Stimulated activated CD8-positive, alpha-beta memory T cell treated with anti-CD3 and anti-CD28 coated beads, Interleukin-15, amount 100 ng/mL, for 24 hours (primary cell): Measurements from ENCODE around the gene DSG2.
"Not testable (repeated sequence)": the region's sequence is repeated elsewhere in the genome, so short reads cannot be mapped to it uniquely, and the experiment has no call there.

Experiments
- DNase-seq: peaks from one replicate; pipeline ENCODE4 v3.0.0-alpha.2; 2020; ENCODE audit warnings: low read depth

Gene DSG2

DNA sequence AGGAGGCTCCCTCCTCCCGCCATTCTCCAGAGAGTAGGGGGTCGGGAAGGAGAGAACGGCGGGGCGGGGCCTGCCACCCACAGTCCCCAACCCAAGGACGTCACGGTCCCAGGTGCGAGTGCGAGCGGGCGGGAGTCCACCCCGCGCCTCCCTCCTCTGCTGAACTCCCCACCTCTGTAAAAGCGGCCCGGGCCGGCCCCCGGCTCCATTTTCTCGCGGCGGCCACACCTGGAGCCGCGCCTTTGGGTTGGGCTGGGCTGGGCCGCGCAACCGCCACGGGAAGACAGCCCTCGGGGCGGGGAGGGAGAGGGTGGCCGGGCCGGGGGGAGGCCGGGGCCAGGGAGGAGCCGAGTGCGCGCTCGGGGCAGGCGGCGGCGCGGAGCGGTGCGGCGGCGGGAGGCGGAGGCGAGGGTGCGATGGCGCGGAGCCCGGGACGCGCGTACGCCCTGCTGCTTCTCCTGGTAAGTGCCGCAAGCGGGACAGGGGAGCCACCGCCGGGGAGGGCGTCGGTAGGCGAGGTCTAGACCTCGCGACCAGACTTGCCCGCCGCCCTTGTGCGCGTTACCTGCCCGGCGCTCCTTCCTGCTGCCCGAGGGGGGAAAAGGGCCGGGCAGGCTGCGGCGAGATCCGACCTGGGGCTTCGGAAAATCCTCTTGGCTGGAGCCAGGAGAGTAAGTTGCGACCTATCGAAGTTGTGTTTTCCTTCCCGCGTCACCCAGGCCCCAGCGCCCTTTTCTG, at the start of gene DSG2:
Gene DSG2, plus strand, starts transcription at position 342 of the 738 bp plus-strand sequence. Its CDS starts 75 bp downstream, at position 417.
- no peak for DNase-seq

DNA sequence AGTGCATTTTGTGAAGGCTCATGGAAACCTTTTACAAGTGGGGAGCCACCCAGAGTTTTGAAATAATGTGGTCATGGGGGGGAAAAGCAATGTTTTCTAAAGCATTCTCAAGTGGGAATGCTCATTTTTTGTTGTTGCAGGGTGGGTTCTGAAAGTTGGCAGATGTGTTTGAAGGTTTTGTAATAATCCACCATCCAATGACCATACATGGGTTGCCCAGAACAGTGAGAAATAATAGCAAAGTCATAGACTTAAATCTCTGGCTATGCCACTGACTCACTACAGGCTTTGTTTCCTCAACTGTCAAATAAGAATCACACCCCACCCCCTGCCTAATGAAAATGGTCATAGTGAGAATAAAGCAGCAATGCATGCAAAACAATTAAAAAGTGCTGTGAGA, 47.6 kb upstream of the DSG2 start:
- DNase-seq, result no peak

DNA sequence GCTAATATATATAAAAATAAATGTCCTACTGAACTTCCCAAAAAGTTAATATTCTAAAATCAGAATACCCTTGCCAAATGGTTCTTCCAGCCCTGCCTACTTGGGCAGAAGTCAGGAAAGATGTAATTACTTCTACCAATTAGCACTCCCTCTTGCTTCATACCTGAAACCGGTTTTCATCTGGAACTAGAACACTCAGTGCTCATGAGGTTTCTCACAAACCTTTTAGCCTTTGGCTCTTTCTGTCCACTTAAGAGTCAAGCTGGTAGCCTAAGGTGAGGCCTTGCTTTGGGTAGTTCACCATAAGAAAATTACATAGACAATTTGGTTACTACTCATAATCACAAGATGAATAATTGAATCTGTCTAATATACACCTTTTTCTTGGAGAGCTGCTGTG, 46.4 kb upstream of the DSG2 start:
- DNase-seq, result no peak

DNA sequence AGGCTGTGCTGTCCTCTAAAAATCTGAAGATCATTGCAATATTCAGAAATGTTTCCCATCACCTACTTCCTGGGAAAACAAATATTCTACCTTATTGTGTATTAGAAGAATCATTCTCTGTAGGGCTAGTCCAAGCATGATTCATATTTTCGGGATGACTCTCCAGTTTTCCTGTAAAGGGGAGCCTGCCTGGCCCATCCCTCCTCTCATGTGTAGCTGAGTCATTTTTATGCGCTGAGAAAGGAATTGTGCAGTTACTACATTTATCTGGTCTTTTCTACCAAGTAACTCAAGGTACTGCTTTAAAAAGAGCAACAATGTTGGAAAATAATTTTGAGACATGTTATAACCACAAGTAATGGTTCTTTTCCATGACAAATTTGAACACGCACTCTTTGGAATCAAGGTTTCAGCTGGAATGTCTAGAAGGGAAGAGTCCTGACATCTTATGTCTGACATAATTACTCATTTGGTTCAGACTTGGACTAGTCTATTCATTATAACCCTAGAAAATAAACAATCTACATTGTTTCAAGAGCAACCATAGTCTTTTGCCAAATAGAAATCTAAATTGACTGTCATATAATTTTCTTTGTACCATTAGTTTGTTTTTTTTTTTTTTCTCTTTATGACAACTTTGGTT, 43.8 kb upstream of the DSG2 start:
- no peak for DNase-seq

DNA sequence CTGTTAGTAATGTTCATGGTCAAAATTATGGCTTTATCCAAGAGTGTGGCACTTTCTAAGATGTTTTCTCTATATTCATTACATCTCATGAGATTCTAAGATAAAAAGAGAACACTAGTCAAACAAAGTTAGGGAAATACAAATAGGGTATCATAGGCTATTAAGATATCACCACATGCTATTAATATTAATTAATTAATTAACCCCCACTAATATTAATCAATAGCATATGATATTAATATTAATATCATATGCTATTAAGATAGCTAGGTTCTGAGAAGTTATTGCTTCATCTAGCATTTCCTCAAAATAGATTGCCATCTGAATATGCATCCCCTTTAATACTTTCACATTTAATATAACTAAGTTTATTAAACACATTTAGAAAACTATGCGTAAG, 28.3 kb upstream of the DSG2 start:
- DNase-seq, result no peak

DNA sequence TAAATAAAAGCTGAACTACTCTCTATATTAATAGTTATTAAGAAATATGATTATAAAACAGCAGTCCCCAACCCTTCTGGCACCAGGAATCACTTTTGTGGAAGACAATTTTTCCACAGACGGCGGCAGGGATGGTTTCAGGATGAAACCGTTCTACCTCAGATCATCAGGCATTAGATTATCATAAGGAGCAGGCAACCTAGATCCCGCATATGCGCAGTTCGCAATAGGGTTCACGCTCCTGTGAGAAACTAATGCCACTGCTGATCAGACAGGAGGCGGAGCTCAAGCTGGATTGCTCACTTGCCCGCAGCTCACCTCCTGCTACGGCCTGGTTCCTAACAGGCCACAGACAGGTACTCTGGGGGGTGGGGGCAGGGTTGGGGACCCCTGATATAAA, 19.3 kb upstream of the DSG2 start:
- no peak for DNase-seq

DNA sequence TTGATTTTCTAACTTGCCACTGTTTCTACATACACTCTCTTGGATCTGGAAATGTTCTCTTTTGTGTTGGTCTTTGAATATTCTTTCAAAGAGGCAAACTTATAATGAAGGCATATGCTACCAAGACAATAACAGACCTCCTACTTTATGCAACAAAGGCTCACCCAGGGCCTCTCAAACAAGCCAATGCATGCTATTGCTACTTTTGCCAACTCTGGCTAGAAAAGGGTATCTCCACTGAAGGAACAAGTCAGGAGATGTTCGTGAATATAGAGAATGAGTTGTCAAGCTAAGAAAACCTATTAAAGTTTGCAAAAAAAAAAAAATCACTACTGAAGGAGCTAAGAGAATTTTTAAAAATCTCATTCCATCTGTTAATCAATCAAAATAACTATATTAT, 15.9 kb upstream of the DSG2 start:
- DNase-seq, result no peak

DNA sequence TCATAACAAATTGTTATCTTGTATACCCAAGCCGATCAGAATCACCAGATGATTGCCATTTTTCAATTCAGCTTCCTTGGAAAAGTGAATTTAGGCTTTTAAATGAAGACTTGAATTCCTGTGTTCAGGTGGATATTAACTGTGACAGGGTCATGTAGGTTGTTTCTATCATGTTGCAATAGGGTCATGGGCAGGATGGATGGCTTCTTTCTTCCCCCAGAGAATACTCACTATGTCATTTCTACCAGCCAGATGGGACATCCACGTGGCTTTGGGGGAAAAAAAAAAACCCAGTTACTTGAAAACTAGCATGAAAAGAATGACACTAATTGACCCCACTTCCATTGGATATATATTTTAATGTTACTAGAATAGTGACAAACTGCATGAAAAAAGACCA, 14.6 kb upstream of the DSG2 start:
- no peak for DNase-seq

DNA sequence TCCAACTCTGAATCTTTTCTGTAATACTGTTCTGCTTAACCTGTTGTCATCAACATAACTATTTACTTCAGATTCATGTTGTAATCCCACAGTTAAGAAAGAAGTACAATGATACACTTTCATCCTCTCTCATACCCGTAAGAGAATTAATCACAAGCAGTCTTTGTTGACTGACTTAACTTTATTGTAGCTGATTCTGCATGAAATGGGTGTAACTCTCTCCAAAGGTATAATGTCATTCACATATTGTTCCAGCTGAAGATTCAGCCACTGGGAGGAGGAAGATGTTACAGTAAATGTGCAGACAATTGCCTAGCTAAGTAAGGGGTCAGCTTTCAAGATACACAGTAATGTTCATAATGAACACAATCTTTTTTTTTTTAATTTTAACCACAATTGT, 13.5 kb upstream of the DSG2 start:
- DNase-seq, result no peak

DNA sequence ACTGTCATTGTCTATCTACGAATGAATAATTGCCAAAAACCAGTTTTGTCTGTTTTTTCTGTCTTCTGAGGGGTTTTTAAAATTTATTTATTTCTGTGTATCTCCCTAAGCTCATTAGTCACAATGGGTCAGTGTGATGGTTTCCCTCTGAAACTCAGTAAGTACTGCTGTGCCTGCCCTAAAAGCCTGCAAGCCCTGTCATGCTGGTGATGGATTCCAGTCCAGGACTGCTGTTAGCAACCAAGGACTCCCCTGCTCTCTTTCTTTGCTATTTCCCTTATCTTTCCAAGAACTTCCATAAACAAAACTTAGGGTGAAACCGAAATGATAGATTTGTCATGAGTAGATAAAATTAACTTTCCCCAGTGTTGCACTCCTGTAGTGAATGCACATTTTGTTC, 11.8 kb upstream of the DSG2 start:
- DNase-seq, result no peak

DNA sequence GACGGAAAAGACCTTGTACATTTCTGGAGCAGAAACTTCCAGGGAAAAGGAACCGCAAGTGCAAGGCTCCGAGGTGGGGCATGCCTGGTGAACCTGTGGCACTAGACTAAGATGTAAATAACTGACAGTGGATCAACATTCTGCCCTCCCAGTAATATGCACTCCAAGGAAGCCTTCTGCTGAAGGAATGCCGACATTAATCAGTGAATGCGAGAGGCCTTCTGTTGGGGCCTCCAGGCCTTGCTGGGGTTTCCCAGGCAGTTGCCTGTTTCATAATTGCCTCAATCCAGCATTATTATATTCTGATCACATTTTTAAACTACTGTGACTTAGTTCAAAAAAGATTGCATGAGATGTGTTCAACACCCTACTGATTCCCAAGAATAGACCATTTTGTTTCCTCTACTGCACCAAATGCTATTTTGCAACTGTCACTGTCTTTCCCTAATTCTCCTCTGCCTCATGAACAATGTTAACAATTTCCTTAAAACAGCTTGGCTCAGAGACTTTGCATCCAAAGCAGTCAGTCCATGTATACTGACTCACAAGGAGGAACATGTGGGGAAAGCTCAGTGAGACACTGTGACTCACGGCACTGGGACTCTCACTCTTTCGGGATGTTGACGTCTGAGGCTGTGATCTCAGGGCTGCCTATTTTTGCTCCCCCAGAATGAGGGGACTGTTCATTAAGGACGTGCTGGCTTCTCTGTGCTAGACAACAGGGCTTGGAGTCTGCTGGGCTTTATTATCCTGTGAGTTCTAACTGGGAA, 10.5 kb upstream of the DSG2 start:
- DNase-seq, result no peak

DNA sequence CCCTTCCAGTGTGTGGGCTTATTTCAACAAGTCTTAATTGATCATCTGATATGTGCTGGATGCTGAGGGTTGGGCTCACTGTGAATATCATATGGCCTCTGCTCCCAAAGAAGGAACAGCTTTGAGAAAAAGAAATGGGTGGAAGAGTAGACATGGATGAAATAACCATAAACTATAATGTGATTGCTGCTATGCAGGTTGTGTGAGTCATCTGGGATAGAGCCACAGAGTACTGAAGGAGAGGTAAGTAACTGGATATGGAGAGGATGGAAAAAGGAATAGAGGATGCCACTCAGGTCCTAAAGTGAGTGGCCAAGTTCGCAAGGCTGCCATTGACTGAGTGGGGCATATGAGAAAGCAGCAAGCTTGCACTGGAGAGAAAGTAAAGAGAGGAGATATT, 8.7 kb upstream of the DSG2 start:
- no peak for DNase-seq

DNA sequence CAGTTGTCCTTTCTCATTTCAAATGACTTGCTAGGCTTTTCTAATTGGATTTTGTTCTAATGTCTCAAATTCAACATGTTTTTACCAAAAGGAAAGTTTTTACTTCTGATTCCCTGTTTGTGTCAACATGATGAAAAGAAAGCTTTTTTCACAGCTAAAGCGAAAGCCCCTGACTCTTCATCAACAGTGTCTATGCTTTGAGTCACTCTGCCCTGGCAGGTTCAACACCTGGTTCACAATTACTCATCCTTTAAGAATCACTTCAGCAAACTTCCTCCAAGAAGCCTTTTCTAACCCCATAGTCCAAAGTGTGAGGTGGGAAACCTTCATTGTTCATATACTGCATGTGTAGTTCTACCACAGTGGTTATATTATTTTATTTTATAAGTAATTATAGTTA, 7.6 kb upstream of the DSG2 start:
- no peak for DNase-seq

DNA sequence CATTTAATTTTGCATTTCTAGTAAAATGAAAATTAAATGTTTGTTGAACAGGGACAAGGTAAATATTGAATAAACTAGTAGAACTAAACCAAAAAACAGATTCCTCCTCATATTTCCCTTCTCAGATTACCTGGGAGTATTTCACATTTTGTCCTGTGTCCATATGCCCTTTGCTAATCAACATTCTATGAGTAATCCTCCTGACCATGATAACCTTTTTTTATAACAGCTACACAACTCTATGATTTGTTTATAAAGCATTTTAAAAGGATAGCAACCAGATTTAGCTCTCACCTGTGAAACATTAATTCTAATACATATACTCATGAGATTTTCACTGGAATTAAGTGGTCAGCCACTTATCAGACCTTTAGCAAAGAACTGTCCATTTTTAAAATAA, 7.1 kb upstream of the DSG2 start:
- no peak for DNase-seq

DNA sequence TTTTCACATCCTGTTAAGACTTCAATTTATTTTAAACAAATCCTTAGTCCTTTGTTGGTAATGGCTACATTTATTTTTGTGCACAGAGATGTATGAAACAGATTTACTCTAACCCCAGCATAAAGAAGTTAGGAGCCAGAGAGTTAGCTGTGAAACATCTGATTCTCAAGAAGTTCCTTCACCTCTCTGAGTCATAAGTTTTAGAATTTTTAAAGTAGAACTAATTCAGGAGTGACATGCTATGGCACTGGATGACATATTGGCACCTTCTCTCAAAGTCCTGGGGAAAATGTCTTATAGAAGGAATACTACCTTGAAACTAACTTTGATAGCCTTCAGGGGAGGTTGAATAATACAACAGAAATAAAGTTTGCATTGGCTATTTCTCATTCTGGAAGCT, 6.4 kb upstream of the DSG2 start:
- no peak for DNase-seq

DNA sequence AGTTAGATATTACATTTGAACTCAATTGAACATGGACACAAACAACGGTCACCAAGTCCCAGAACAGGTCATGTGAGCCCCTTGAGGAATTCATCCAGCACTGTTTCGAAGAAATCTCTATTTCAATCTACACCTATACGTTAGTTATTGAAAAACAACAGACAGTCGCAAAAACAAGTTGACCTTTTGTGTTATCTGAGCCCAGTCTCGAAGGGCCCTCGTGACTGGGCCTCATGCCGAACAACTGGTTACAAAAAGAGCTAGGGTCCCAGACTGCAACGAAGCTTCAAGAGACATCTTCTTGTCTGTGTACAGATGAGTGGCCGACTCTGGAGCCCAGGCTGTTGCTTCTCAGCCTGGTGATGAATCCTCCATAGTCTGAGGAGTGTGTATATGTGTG, 5.3 kb upstream of the DSG2 start:
- no peak for DNase-seq

DNA sequence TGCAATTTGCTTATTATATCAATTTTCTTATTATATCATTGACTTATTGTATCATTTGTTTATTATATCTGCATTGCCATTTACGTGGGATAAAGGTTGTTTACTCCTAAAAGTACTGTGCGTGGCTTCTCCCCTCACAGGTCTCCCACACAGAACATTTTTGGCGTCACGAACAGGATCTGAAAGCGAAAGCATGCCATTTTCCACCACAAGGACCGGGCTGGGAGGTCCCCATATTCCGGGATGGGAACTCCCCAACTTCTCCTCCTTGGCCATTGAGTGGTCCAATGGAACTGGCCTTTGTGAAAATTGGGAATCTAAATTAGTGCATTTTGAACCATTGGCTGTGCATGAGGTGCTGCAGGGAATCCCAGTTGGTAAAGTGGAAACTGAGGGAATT, 4.8 kb upstream of the DSG2 start:
- no peak for DNase-seq

DNA sequence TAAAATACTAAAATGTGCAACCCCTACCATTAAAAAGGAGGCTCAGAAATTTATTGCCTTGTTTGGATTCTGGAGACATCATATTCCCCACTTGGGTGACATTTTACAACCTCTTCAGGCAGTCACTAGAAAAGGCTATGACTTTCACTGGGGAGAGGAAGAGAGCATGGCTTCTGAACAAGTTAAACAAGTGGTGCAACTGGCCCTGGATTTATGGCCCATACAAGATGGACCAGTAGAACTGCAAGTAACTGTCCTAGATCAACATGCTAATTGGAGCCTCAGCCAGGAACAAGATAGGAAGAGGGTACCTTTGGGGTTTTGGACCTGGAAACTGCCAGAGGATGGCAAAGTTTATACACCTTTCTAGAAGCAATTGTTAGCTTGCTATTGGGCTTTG, 4.0 kb upstream of the DSG2 start:
- DNase-seq, result no peak

DNA sequence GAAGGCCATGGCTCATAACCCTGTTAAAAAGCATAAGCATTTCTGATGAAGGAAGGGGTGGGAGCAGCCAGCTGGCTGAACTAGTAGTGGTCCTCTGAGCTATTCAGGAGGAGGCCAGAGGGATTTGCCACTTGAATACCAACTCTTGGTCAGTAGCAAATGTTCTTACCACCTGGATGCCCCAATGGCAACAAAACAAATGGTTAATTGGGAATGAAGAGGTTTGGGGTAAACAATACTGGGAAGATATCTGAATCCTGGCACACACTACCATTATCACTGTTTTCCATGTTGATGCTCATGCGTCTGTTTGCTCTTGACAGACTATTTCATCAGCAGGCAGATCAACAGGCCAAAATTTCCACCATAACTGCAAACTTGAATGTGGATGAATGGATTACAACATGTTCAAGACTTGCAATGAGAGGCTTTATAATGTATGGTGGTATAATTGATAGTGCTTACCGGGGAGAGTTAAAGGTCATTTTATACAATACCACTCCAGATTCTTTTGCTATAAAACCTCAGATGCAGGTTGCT, 3.2 kb upstream of the DSG2 start:
- DNase-seq, result not testable (repeated sequence)

DNA sequence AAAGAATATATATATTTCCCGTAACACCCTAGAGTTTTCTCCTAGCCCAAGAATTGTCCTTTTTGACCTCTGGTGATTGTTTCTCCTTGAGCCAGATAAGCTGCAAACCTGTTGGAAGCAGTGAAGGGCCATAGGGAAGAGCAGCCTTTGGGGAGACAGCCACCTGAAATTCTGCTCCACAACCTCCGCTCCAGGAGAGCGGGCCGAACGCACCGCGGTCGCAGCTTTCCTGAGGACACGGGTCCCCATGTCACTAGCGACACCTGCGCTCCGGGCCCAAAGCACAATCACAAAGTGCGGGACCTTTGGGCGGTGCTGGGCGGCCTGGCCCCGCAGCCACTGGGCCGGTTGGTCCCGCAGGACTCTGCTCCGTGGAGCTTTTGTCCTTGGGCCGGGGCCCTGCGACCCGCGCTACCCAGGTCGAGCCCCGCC, 557 bp upstream of the DSG2 start:
- no peak for DNase-seq

DNA sequence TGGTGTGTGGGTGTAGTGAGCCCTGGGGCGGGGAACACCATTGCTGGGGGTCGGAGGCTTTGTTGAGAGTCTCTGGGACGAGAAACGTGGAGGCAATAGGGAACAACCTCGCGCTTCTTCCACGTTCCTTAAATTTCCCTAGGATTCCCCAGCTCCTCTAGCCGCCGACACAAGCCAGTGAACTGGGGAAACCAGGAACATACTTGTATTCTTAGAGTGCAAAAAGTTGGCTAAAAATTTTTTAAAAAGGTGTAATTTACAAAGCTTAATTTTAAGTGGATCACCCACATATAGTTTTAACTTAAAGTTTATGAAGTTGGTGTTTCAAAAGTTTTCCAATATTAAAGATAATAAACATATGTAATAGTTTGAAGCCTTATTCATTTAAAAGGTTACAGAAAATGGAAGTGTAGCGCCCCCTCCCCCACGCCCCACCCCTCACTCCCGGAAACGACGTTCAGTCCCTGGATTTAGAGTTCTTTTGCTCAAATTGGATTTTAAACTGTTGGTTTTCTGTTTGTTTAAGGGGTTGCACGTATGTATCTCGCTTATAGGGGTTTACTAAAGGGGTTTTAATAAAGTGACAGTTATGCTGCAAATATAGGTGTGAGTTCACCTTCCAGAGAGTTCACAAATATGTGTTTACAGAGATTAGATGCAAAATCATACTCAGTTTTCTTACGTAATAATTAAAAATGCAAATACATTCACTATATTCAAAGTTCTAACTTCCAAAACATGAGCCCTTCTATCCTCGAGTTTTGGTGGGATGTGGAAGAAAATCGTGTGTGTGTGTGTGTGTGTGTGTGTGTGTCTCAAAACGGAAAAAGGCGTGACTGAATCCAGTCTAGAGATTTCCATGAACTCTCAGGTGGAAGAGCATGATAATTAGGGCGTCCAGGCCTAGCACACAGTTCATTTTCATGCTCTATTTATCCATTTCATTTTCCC, 872 bp downstream of the DSG2 start:
- DNase-seq, result no peak
